Measurements from ENCODE around the gene SLC9A9. TPM values are rescaled to one million over a fixed set of nuclear protein-coding genes. Genes with fewer than 3 reads are reported as not detected.

The SLC9A9 gene
- polyA plus RNA-seq, 1 experiment = 2.4 TPM

DNA sequence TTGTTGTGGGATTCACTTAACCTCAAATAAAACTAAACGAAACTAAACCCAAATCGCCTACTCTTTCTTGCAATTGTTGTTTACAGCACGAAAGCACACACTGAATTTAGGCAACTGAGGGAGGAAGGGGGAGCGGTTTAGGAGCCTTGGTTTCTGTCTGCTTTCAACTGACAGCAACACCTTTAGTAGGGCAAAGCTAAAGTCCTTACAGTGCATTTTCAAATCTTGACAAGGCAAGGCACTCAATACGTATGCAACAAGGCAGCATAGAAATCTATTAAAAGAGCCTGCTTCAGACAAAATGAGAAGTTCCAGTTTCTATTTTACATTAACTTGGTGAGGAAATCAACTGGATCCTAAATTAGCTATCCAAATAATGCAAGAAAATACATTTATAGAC, 554.1 kb downstream of the SLC9A9 start:
- Histone ChIP-seq H3K36me3 (ENCODE audit: control insufficient read depth, insufficient read depth, low read length) (no peaks in the 10 kb centered on the region), H3K27me3 (ENCODE audit: control insufficient read depth, insufficient read depth, low read length) (no peaks in the 10 kb centered on the region), H3K4me3 (ENCODE audit: low read depth, low read length) (no peak overlapping the region)
- TF ChIP-seq CTCF (IDR thresholded peaks at IDR 0.05; ENCODE audit: insufficient read depth, low read depth, low read length) = no peak
- POLR2A ChIA-PET = no interaction called here
- CTCF ChIA-PET = no interaction called here
- DNase-seq (ENCODE audit: low read depth) = no peak

- Histone ChIP-seq H3K36me3 (ENCODE audit: control insufficient read depth, insufficient read depth, low read length) (no peaks in the 10 kb centered on the region), H3K27me3 (ENCODE audit: control insufficient read depth, insufficient read depth, low read length) (peaks cover 3% of the 10 kb centered on the region; the same call in 1 of the 2 replicates), H3K4me3 (ENCODE audit: low read depth, low read length) (no peak overlapping the region)
- CTCF ChIA-PET = interaction anchor here (0.6 kb wide), 1 partner anchor 445 kb away, joined by 3 read pairs; no protein-coding TSS in a partner anchor
- TF ChIP-seq CTCF (IDR thresholded peaks at IDR 0.05; ENCODE audit: insufficient read depth, low read depth, low read length) = no peak
- POLR2A ChIA-PET = no interaction called here
- DNase-seq (ENCODE audit: low read depth) = no peak
These were observed 556.3 kb downstream of the SLC9A9 start for GRCh38 chr3:143291836-143292447.

- CTCF ChIA-PET = interaction anchor here (1.3 kb wide), 1 partner anchor 25 kb away, joined by 3 read pairs; no protein-coding TSS in a partner anchor
- DNase-seq (ENCODE audit: low read depth) = no peak
- POLR2A ChIA-PET = no interaction called here
- Histone ChIP-seq H3K36me3 (ENCODE audit: control insufficient read depth, insufficient read depth, low read length) (no peaks in the 10 kb centered on the region), H3K27me3 (ENCODE audit: control insufficient read depth, insufficient read depth, low read length) (peaks cover 5% of the 10 kb centered on the region), H3K4me3 (ENCODE audit: low read depth, low read length) (no peak overlapping the region)
- TF ChIP-seq CTCF (IDR thresholded peaks at IDR 0.05; ENCODE audit: insufficient read depth, low read depth, low read length) = no peak
These were observed 559.3 kb downstream of the SLC9A9 start for GRCh38 chr3:143288944-143289343.

DNA sequence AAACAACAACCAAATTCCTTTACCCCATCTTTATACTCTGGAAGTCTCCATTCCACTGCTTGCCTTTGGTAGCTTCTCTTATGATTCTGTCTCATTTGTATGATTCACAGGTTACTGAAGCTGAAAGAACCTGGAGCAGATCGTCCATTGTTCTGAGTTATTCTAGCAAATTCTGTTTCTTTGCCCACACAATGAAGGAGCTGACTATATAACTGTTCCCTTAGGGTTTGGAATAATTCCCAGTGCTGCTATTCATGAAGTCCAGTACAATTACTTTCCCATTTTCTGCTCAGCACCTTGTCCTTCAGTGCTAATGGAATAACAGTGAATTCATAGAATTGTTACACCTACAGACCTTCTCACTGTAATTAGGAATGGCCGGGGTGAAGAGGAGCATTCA, 560.9 kb downstream of the SLC9A9 start:
- H3K27me3 ChIP-seq (ENCODE audit: control insufficient read depth, insufficient read depth, low read length) = peaks cover 7% of the 10 kb centered on the region
- POLR2A ChIA-PET = no interaction called here

More for the DNA sequence above, 560.9 kb downstream of the SLC9A9 start:
- TF ChIP-seq CTCF (IDR thresholded peaks at IDR 0.05; ENCODE audit: insufficient read depth, low read depth, low read length) = no peak
- Histone ChIP-seq H3K36me3 (ENCODE audit: control insufficient read depth, insufficient read depth, low read length) (no peaks in the 10 kb centered on the region), H3K4me3 (ENCODE audit: low read depth, low read length) (no peak overlapping the region)
- no peak for DNase-seq (ENCODE audit: low read depth)
- CTCF ChIA-PET = interaction anchor here (1.1 to 1.3 kb wide), 2 partner anchors 19 to 23 kb away, joined by 3 read pairs; no protein-coding TSS in a partner anchor
